Astrocyte (in vitro differentiated cells and primary cell): ENCODE data around the gene VAT1L.

Source experiments
- CTCF ChIP-seq: IDR thresholded peaks from 2 replicates; pipeline ENCODE4 v1.5.1; 2011; ENCODE audit warnings: low read depth, mild to moderate bottlenecking, inconsistent platforms, low read length, moderate library complexity; ENCODE audit not compliant: insufficient read depth
- EZH2 ChIP-seq: IDR thresholded peaks from 2 replicates; pipeline ENCODE4 v1.6.1; 2012; ENCODE audit warnings: mild to moderate bottlenecking, low read length, inconsistent platforms; ENCODE audit not compliant: insufficient read depth

GRCh38 chr16:77962689-77963088 lies 174.3 kb downstream of the VAT1L start:
- TF ChIP-seq CTCF (no peak), EZH2 (no peak)
